Omental fat pad (tissue), 4 donors: Measurements from ENCODE around the gene TUBA8. TPM values are rescaled to one million over a fixed set of nuclear protein-coding genes. Genes with fewer than 3 reads are reported as not detected.
"Not testable (repeated sequence)": the region's sequence is repeated elsewhere in the genome, so short reads cannot be mapped to it uniquely, and the experiment has no call there.

Experiments used
- ATAC-seq: fragments of 150-250 bp; one replicate; pipeline ENCODE4 v1.9.1; 2016; ENCODE audit warnings: mild to moderate bottlenecking, moderate library complexity; ENCODE audit not compliant: low FRiP score
- DNase-seq: peaks from one replicate; pipeline ENCODE4 v3.0.0-alpha.2; 2019; ENCODE audit warnings: low spot score
- total RNA-seq, 4 donors: library from RNA; depleted of rRNA; stranded (reverse); fragments of >200 nt; gene quantifications; one replicate each; pipeline ENCODE4 v1.1.0, GENCODE V29; 2016
- TF ChIP-seq, protein P1 (sequence below), 3 donors: fragments of 450-650 bp; IDR thresholded peaks; one replicate each; pipeline ENCODE4 v1.5.1; 2016 to 2017; ENCODE audit warnings: antibody characterized with exemption in 3 of 3, mild to moderate bottlenecking in 3 of 3, moderate library complexity in 2 of 3

Gene TUBA8
- total RNA-seq, 4 donors from 2014 or later = 3.2 to 12.1 (median 4.4) TPM

DNA sequence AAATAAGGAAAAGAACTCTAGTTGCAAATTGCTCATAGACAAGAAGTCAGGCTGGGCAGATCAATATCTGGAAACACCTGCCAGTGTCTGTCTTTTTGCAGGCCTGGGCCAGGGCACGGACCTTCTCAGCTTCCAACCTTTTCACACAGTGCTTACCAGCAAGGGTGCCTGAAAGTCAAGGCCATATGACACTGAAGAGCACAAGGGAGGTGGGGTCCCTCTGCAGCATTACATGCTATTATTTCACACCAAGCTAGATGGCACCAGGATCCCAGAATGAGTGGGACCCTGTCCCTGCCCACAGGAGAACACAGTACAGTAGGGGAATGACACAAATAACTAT is 38.7 kb upstream of the TUBA8 start:
- TF ChIP-seq, protein P1, sequence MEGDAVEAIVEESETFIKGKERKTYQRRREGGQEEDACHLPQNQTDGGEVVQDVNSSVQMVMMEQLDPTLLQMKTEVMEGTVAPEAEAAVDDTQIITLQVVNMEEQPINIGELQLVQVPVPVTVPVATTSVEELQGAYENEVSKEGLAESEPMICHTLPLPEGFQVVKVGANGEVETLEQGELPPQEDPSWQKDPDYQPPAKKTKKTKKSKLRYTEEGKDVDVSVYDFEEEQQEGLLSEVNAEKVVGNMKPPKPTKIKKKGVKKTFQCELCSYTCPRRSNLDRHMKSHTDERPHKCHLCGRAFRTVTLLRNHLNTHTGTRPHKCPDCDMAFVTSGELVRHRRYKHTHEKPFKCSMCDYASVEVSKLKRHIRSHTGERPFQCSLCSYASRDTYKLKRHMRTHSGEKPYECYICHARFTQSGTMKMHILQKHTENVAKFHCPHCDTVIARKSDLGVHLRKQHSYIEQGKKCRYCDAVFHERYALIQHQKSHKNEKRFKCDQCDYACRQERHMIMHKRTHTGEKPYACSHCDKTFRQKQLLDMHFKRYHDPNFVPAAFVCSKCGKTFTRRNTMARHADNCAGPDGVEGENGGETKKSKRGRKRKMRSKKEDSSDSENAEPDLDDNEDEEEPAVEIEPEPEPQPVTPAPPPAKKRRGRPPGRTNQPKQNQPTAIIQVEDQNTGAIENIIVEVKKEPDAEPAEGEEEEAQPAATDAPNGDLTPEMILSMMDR (IDR thresholded peaks at IDR 0.05) = no peak
- no peak for DNase-seq
- no peak for ATAC-seq

DNA sequence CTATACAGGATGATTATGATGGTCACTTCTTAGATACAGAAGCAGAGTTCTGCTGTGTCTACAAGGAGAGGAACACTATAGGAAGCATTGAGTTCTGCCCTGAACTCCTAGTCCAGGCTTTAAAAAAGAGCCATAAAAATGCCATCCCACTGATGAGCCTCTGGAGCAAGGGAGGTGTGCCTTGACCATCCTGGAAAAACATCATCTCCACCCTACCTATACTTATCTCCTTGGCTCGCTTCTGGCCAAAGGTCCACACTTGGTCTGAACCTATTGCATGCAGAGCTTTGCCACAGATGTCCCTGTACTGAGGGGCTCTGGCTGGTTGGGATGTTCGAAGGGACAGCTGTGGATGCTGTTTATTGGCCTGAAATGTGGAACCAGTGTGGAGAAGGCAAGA is 37.1 kb upstream of the TUBA8 start:
- ATAC-seq (no peak), DNase-seq (no peak)
- TF ChIP-seq, protein P1 (IDR thresholded peaks at IDR 0.05) = no peak

DNA sequence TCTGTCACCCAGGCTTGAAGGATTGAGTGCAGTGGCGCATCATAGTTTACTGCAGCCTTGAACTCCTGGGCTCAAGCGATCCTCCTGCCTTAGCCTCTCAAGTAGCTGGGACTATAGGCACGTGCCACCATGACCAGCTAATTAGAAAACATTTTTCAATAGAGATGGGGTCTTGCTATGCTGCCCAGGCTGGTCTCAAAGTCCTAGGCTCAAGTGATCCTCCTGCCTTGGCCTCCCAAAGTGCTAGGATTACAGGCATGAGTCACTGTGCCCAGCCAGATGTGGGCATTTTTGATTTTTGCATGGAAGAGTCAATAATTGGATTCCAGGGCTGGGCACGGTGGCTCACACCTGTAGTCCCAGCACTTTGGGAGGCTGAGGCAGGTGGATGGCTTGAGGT is 36.7 kb upstream of the TUBA8 start:
- not testable (repeated sequence) for ATAC-seq

GRCh38 chr22:18075101-18075719 is 35.4 kb upstream of the TUBA8 start:
- TF ChIP-seq, protein P1 (IDR thresholded peaks at IDR 0.05) = no peak
- ATAC-seq (no peak), DNase-seq (no peak)

More for the DNA sequence above, 36.7 kb upstream of the TUBA8 start:
- DNase-seq = not testable (repeated sequence)

DNA sequence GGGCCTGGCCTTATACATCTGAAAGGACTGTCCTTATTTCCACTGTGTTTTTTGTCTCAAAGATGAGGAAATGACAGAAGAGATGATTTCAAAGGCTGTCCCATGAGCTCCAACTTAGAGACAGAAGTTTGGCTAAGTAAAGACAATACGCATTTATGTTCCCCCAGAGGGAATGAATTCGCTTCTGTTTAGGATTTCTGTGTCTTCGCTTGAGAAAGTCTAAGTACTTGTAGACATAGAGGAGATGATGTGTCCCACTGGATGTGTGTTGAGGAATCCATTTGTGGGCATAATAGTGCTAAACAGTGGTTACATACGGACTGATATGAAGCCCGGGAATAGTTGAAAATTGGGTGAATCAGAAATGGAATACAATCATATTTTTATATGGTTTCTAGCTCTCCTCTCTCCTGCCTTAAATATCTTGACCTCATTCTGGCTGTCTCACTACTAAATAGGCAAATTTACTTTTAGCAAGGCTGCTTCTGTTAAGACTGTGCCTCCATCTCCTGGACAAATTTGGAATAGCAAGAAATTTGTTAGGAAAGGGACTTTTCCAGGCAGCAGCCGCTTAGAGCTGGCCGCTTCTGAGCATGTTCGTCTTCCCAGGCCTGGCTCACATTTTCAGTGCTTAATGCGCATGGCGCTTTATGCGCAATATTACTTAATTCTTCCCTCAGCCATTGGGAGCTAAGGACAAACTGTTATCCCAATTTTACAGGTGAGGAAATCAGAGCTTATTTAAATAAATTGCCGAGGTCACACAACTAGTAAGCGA is 34.7 kb upstream of the TUBA8 start:
- TF ChIP-seq, protein P1 (IDR thresholded peaks at IDR 0.05) = peak in 2 of 3 donors; percentile 21 to 86
- DNase-seq (no peak), ATAC-seq (peak; percentile 63)

DNA sequence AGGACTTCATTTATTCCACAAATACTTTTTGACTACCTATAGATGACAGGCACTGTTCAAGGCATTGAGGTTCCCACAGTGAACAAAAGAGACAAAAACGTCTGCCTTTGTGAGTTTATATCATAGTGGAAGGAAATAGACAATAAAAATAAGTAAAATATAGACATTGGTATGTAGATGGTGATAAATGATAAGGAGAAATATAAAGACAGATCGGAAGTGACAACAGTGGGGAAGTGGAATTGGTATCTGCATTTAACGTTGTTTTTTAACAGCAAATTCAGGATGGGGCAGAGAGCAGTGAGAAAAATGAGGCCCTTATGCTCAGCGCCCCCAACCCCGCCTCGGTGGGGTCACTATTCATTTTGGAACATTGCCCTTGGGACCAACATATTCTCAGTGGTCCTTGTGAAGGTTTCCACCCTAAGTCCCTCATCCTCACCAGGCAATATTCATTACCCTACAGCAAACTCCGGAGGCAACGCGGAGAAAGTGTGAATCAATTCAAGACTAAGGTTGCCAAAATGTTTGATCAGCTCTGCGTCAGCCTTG is 33.4 kb upstream of the TUBA8 start:
- TF ChIP-seq, protein P1 (IDR thresholded peaks at IDR 0.05) = no peak
- peak; percentile 9 for ATAC-seq

GRCh38 chr22:18077639-18078328 is 32.8 kb upstream of the TUBA8 start, which contains the start of gene PEX26:
Gene PEX26 (plus strand): TSS chr22:18077990. CDS start chr22:18078377, 387 bp downstream.
- TF ChIP-seq, protein P1 (IDR thresholded peaks at IDR 0.05) = no peak
- peak; percentile 96 for ATAC-seq
- DNase-seq = peak; percentile 75

More for the DNA sequence above, 33.4 kb upstream of the TUBA8 start:
- no peak for DNase-seq
